ENCODE measurements around the gene CSNK1E. TPM values are rescaled to one million over a fixed set of nuclear protein-coding genes. Genes with fewer than 3 reads are reported as not detected.

The CSNK1E gene
- total RNA-seq, 8 experiments from 2014 or later: 46.6 to 179 (median 136) TPM

DNA sequence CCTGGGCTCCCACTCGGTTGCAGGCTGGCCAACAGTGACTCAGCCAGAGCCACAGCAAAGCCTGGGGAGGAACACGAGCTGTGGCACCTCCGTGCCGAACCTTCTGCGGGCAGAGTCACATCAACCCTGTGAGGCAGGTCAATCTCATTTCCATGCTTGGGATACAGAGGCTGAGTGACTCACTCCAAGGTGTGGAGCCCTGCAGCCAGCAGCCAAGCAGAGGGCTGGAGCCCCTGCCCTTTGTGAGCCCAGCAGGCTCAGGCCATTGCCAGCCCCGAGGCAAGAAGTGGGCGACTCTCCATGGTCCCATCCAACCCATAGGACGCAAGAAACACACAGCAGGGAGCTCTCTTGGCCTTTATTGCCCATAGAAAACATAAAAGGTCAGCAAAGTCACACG, 21.4 kb downstream of the CSNK1E start:
- Histone ChIP-seq H3K27ac (no peak overlapping the region), H3K4me3 (no peak overlapping the region), H3K4me1 (replicated peaks in 1 of 2) (no peaks in the 10 kb centered on the region)
- ATAC-seq (replicated peaks in 6 of 8): no peak
- in situ Hi-C loops (cut with MboI; ENCODE audit: low pct_unique_long_range_greater_than_20kb in 2 of 9, low sequenced_read_pairs in 9 of 9, unreplicated experiment in 9 of 9): no loop called here
- WGBS, 10 experiments: 80 to 100% (median 97%) methylated on average over 1 to 7 of the region's 9 CpGs; no CpG with 5 or more reads in 6 of the 10 experiments

DNA sequence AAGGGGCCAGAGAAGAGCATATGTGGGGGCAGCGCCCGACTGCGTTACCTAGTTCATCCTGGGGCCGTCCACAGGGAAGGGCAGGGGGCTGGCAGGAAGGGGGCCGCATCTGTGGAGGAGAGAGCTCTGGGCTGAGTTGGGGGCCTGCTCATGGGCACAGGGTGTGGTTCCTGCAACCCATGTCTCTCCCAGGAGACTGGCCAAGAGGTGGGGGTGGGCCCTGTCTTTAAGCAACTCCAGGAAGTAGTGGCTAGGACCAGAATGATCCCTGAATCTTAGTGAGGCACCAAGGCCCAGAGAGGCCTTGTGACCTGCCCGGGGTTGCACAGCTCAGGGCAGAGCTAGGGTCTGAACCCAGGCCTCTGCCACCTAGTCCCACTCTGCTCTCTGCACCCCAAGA, 21.9 kb downstream of the CSNK1E start:
- no CpG with 5 or more reads among the region's 6 CpGs for WGBS, 10 experiments
- Histone ChIP-seq H3K27ac (no peak overlapping the region), H3K4me3 (no peak overlapping the region), H3K4me1 (replicated peaks in 1 of 2) (no peaks in the 10 kb centered on the region)
- ATAC-seq (replicated peaks in 6 of 8): no peak
- in situ Hi-C loops (cut with MboI; ENCODE audit: low pct_unique_long_range_greater_than_20kb in 2 of 9, low sequenced_read_pairs in 9 of 9, unreplicated experiment in 9 of 9): no loop called here

DNA sequence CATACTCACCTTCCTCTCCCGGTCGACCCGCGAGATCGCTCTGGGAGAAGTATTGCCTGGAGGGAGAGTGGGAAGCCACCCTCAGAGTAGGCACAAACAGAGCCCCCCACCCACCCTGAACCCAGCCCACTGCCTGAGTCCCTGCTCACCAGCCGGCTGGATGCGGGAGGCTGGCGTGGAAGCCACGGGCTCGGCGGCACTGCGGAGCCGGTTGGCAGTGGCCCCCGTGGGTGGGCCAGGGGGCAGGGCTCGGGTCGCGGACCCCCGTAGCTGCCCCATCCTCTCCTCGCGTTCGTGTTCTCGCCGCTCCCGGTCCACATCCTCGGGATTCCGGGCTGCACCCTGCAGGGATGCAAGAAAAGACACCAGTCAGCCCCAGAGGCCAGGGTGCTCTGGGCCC, 23.0 kb downstream of the CSNK1E start:
- Histone ChIP-seq H3K4me1 (replicated peaks in 1 of 2) (no peaks in the 10 kb centered on the region), H3K27ac (no peak overlapping the region), H3K4me3 (no peak overlapping the region)
- in situ Hi-C loops (cut with MboI; ENCODE audit: low pct_unique_long_range_greater_than_20kb in 2 of 9, low sequenced_read_pairs in 9 of 9, unreplicated experiment in 9 of 9): no loop called here
- no peak for ATAC-seq (replicated peaks in 6 of 8)
- 94% methylated on average over 13 of the region's 26 CpGs; no CpG with 5 or more reads in 9 of the 10 experiments for WGBS, 10 experiments

DNA sequence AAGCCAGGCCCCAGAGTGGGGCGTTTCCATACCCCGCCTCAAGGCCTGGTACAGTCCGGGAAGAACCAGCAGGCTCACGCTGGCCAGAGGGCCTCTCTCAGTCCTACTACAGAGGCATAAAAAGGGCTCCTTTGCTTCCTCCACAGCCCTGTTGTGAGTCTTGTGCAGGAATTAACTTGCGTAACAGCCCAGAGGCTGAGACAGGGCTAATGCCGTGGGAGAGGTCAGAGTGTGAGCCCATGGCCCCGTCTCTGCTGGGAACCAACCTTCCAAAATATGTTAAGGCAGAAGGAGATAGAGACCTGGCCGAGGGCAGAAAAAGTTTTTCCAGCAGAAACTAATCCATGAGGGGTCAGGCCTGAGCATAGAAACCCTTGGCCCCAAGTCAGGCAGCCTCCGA, 24.5 kb downstream of the CSNK1E start:
- Histone ChIP-seq H3K27ac (no peak overlapping the region), H3K4me1 (replicated peaks in 1 of 2) (no peaks in the 10 kb centered on the region), H3K4me3 (no peak overlapping the region)
- ATAC-seq (replicated peaks in 6 of 8): peak in 3 of 8 experiments; percentile 12 to 29 (median 25)
- in situ Hi-C loops (cut with MboI; ENCODE audit: low pct_unique_long_range_greater_than_20kb in 2 of 9, low sequenced_read_pairs in 9 of 9, unreplicated experiment in 9 of 9): no loop called here
- WGBS, 10 experiments: 40 to 100% (median 83%) methylated on average over 1 to 5 of the region's 9 CpGs; no CpG with 5 or more reads in 3 of the 10 experiments

DNA sequence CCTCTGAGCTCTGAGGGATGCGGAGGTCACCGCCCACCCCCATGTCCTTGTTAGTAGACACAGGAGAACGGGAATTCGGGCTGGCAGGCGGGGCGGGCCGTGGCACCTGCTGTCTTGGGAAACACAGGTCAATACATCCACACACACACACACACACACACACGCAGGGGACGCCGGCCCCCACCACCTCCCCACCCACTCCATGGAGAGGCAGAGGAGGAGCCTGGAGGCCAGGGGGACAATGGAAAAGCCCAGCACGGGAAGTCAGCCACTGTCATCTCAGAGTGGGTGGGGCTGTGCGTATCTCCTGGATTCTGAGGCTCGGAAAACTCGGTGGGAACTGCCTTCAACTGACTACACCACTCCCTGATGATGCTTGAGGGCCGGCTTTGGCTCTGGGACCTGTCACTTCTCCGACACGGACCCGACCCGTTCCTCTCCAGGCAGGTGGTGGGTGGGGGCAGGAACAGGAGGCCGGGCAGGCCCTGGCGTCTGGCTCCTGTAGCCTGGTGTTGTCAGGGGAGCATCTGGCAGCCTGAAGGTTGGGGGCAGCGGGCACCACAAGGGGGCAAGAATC, 25.9 kb downstream of the CSNK1E start:
- 67 to 100% (median 89%) methylated on average over 1 to 4 of the region's 22 CpGs; no CpG with 5 or more reads in 4 of the 10 experiments for WGBS, 10 experiments
- H3K4me3 ChIP-seq: no peak overlapping the region
- peak; percentile 7 to 76 (median 49) for ATAC-seq (replicated peaks in 6 of 8)
- in situ Hi-C loops (cut with MboI; ENCODE audit: low pct_unique_long_range_greater_than_20kb in 2 of 9, low sequenced_read_pairs in 9 of 9, unreplicated experiment in 9 of 9): no loop called here
- H3K27ac ChIP-seq: no peak overlapping the region
- H3K4me1 ChIP-seq (replicated peaks in 1 of 2): no peaks in the 10 kb centered on the region

DNA sequence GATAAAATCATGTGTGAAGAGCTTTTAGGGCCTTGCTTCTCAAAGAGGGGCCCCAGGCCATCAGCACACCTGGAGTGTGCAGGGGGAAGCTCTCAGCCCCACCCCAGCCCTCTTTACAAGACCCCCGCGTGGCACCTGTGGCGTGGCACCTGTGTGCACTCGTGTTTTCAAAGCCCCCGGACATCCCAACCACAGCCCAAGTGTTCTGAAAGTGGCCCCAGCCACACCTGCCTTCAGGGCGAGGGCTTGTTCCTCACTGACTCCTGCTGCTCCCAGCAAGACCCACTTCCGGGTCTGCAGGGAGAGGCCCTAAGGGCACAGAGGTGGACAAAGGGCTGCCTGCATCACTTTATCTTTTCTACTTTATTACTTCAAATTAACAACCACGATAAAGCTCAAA, 26.9 kb downstream of the CSNK1E start:
- 75 to 100% (median 90%) methylated on average over 1 to 8 of the region's 8 CpGs; no CpG with 5 or more reads in 1 of the 10 experiments for WGBS, 10 experiments
- Histone ChIP-seq H3K27ac (no peak overlapping the region), H3K4me3 (no peak overlapping the region), H3K4me1 (replicated peaks in 1 of 2) (no peaks in the 10 kb centered on the region)
- ATAC-seq (replicated peaks in 6 of 8): peak in 1 of 8 experiments; percentile 4
- in situ Hi-C loops (cut with MboI; ENCODE audit: low pct_unique_long_range_greater_than_20kb in 2 of 9, low sequenced_read_pairs in 9 of 9, unreplicated experiment in 9 of 9): no loop called here

DNA sequence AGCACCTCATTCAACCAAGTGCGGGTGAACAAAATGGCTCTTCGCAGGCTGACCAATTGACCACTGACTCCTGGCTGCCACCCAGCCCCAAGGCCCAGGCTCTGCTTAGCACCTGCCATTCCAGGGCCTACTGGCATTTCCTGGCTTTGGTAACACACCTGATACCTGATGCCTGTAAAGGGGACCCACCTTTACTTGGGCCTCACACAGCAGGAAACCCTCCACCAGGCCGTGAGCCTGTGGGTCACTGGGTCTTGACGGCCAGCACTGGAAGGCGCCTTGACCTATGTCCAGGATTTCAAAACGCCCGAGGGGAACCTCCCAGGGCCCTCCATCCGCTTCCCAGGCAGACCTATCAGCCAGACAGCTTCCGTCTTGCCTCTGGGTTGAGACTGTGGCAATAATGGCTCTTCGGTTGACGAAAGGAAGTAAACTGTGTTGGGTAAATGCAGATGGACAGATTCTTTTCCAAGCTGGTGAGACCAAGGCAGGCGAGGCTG, 27.6 kb downstream of the CSNK1E start:
- Histone ChIP-seq H3K4me1 (replicated peaks in 1 of 2) (no peaks in the 10 kb centered on the region), H3K4me3 (no peak overlapping the region), H3K27ac (no peak overlapping the region)
- peak in 2 of 8 experiments; percentile 9 to 18 for ATAC-seq (replicated peaks in 6 of 8)
- in situ Hi-C loops (cut with MboI; ENCODE audit: low pct_unique_long_range_greater_than_20kb in 2 of 9, low sequenced_read_pairs in 9 of 9, unreplicated experiment in 9 of 9): no loop called here
- 83 to 100% (median 100%) methylated on average over 1 to 5 of the region's 12 CpGs; no CpG with 5 or more reads in 1 of the 10 experiments for WGBS, 10 experiments

DNA sequence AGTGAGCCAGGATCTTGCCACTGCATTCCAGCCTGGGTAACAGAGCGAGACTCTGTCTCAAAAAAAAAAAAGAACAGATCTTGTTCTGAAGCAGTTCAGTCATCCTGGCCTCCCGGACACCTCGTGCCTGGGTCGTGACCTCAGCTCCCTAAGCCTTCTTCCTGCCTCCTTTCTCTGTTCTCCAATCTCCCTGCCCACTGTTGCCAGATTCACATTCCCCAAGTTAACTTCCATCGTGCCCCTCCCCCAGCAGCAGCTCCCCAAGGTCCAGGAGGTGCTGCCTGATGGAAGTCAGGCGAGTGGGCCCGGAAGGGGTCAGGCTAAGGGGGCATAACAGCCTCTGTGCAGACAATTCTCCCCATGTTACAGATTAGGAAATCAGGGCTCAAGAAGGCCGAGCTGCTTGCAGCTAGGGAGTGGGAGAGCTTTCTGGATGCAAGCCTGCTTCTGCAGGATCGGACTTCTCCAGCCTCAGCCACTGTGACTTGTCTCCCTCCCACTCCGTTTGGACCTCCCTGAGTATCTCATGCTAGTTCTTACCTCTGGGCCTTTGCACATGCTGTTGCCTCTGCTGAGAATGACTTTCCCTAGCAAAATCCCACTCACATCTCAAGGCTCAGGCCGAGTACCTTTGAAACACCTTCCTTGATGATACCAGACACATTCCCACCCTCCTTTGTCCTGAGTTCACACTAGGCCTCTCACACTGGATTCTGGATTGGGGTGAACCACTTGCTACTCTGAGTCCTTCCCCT, 30.1 kb downstream of the CSNK1E start:
- Histone ChIP-seq H3K27ac (no peak overlapping the region), H3K4me1 (replicated peaks in 1 of 2) (no peaks in the 10 kb centered on the region), H3K4me3 (no peak overlapping the region)
- in situ Hi-C loops (cut with MboI; ENCODE audit: low pct_unique_long_range_greater_than_20kb in 2 of 9, low sequenced_read_pairs in 9 of 9, unreplicated experiment in 9 of 9): no loop called here
- 60 to 100% (median 80%) methylated on average over 1 to 7 of the region's 11 CpGs; no CpG with 5 or more reads in 3 of the 10 experiments for WGBS, 10 experiments
- no peak for ATAC-seq (replicated peaks in 6 of 8)

DNA sequence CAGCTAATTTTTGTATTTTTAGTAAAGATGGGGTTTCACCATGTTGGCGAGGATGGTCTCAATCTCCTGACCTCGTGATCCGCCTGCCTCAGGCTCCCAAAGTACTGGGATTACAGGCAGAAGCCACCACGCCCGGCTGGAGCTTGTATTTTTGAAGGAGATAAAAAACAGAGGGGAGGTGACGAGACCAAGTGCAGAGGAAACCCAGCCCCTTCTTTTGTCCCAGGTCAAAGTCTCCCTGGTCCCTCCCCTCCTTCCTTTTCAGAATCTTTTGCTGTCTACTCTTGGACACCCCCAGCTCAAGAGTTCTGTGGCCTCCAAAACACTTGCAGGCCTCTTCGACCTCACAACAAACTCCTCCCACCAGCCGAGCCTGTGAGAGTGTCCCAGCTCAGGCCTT, 32.2 kb downstream of the CSNK1E start:
- 50 to 100% (median 80%) methylated on average over 1 to 5 of the region's 8 CpGs; no CpG with 5 or more reads in 3 of the 10 experiments for WGBS, 10 experiments
- ATAC-seq (replicated peaks in 6 of 8): no peak
- Histone ChIP-seq H3K4me3 (no peak overlapping the region), H3K27ac (no peak overlapping the region), H3K4me1 (replicated peaks in 1 of 2) (no peaks in the 10 kb centered on the region)
- in situ Hi-C loops (cut with MboI; ENCODE audit: low pct_unique_long_range_greater_than_20kb in 2 of 9, low sequenced_read_pairs in 9 of 9, unreplicated experiment in 9 of 9): no loop called here

DNA sequence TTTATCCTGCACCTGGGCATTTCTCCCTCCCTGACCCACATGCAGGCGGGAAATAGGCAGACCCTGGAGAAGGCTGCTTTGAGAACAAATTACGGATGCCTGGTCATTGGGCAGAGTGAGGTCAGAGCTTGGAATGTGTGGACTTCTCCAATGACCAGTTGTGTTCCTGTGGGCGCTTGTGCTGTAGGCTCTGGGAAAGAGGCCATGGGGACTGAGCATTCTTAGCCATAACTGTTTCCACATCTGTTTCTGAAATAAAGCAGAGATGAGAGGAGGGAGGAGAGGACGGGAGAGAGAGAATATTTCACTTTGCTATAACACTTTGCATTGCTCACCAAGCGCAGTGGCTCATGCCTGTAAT, 33.2 kb downstream of the CSNK1E start:
- peak in 4 of 8 experiments; percentile 9 to 52 (median 28) for ATAC-seq (replicated peaks in 6 of 8)
- H3K4me3 ChIP-seq: no peak overlapping the region
- 0 to 100% (median 91%) methylated on average over 1 to 4 of the region's 5 CpGs; no CpG with 5 or more reads in 2 of the 10 experiments for WGBS, 10 experiments
- H3K27ac ChIP-seq: no peak overlapping the region
- no peaks in the 10 kb centered on the region for H3K4me1 ChIP-seq (replicated peaks in 1 of 2)
- in situ Hi-C loops (cut with MboI; ENCODE audit: low pct_unique_long_range_greater_than_20kb in 2 of 9, low sequenced_read_pairs in 9 of 9, unreplicated experiment in 9 of 9): no loop called here

DNA sequence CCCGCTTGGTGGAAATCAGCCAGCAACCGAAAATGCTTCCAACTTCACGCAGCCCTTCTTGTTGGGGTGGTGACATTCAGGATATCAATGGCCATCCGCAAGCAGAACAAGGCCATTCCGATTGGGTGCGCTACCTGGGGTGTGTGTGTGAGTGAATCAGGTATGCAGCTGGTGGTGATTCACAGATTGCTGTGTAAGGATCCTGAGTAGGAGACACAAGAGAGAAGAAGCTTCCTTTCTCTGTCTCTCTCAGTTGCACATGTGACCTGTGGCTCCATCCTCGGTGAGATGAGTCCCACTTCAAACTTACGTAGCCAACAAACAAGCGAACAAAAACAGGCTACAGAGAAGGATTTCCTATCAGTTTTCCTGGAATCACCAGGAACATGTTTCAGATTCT, 34.8 kb downstream of the CSNK1E start:
- in situ Hi-C loops (cut with MboI; ENCODE audit: low pct_unique_long_range_greater_than_20kb in 2 of 9, low sequenced_read_pairs in 9 of 9, unreplicated experiment in 9 of 9): no loop called here
- Histone ChIP-seq H3K4me1 (replicated peaks in 1 of 2) (no peaks in the 10 kb centered on the region), H3K4me3 (no peak overlapping the region), H3K27ac (no peak overlapping the region)
- no peak for ATAC-seq (replicated peaks in 6 of 8)
- 80 to 100% (median 90%) methylated on average over 1 to 8 of the region's 9 CpGs; no CpG with 5 or more reads in 2 of the 10 experiments for WGBS, 10 experiments

DNA sequence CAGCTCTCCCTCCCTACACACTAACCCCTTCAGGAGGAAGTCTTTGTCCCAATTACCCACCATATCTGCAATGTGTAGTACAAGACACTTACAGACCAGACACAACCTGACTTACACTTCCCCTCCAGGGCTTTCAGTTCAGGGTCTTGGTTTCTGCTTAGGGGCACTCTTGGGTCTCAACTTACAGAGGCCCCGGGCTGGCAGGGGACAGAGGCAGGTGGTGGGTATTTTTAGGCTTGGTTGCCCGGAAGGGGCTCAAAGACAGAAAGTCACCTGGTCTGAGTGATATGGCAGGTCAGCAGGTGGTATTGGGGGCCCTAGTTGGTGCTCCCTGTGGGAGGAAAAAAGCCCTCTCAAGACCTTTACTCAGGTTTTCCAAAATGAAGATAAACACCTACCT, 41.1 kb downstream of the CSNK1E start:
- Histone ChIP-seq H3K27ac (no peak overlapping the region), H3K4me1 (replicated peaks in 1 of 2) (peaks cover 6% of the 10 kb centered on the region in 2 donors), H3K4me3 (no peak overlapping the region)
- in situ Hi-C loops (cut with MboI; ENCODE audit: low pct_unique_long_range_greater_than_20kb in 2 of 9, low sequenced_read_pairs in 9 of 9, unreplicated experiment in 9 of 9): no loop called here
- 40 to 100% (median 80%) methylated on average over 1 of the region's 2 CpGs; no CpG with 5 or more reads in 5 of the 10 experiments for WGBS, 10 experiments
- ATAC-seq (replicated peaks in 6 of 8): no peak

DNA sequence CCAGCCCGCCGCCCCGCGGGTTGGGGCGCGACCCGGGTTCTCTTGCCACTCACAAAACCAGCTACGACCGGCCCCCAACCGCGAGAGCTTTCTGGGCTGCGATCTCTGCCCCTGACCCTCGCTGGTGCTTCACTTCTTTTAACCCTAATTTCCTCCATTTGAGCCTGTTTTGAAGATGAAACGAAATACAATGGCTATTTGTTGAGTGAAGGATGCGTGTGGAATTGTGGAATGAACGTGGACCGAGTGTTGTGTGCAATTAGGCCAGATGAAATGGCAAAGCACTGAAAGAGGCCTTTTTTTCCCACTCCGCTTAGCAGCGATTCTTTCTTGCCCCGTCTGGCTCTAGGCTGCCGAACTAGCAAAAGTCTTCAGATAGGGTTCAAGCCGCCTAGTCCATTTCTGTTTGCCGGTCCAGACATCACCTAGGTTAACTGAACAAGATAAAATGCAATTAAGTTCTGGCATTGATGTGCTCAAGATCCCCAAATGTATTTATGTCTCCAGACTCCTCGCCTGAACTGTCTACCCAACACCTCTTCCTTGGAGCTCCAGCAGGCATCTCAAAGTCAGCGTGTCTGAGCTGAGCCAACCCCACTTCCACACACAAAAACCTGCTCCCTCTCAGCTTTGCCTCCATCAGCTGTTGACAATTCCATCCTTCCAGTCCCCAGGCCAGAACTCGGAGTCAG, 44.0 kb downstream of the CSNK1E start:
- ATAC-seq (replicated peaks in 6 of 8): peak; percentile 4 to 19 (median 14)
- peak overlapping the region; percentile 60 to 89 (median 85) for H3K4me3 ChIP-seq
- WGBS, 10 experiments: 0 to 62% (median 31%) methylated on average over 1 to 13 of the region's 26 CpGs; no CpG with 5 or more reads in 2 of the 10 experiments
- H3K4me1 ChIP-seq (replicated peaks in 1 of 2): peaks cover 6% of the 10 kb centered on the region in 2 donors
- in situ Hi-C loops (cut with MboI; ENCODE audit: low pct_unique_long_range_greater_than_20kb in 2 of 9, low sequenced_read_pairs in 9 of 9, unreplicated experiment in 9 of 9): no loop called here
- peak overlapping the region; percentile 84 to 85 for H3K27ac ChIP-seq
